ENCODE results near the gene KCNQ5. TPM values are rescaled to one million over a fixed set of nuclear protein-coding genes. Genes with fewer than 3 reads are reported as not detected.

Gene KCNQ5
- total RNA-seq, 4 donors from 2014 or later = 0.14 to 1.2 (median 0.48) TPM; not detected in 1

GRCh38 chr6:72911463-72912155 lies 289.7 kb downstream of the KCNQ5 start:
- in situ Hi-C loops (cut with MboI; ENCODE audit: low pct_ligation_motif_present in 1 of 4, low pct_unique_long_range_greater_than_20kb in 1 of 4, low sequenced_read_pairs in 3 of 4) (no loop called here), intact Hi-C loops (cut with DNase I; ENCODE audit: low total_unique reads) (no loop called here)
- no peak overlapping the region for H3K27ac ChIP-seq
- no peak for TF ChIP-seq CTCF (IDR thresholded peaks at IDR 0.05)
- no peak for TF ChIP-seq POLR2AphosphoS5 (IDR thresholded peaks at IDR 0.05)
- no peak for TF ChIP-seq EP300 (IDR thresholded peaks at IDR 0.05; ENCODE audit: low read depth)
- no peak for TF ChIP-seq POLR2A (IDR thresholded peaks at IDR 0.05)
- H3K36me3 ChIP-seq = no peaks in the 10 kb centered on the region
- H3K4me1 ChIP-seq = no peaks in the 10 kb centered on the region
- no peak overlapping the region for H3K4me3 ChIP-seq
- WGBS, 2 donors (ENCODE audit: low coverage in 1 of 2) = 62 to 78% methylated on average over 2 of the region's 2 CpGs
- no peaks in the 10 kb centered on the region for H3K27me3 ChIP-seq
- DNase-seq = no peak
- H3K9me3 ChIP-seq = no peaks in the 10 kb centered on the region

GRCh38 chr6:72913797-72914196 lies 291.9 kb downstream of the KCNQ5 start:
- no peaks in the 10 kb centered on the region for H3K4me1 ChIP-seq
- in situ Hi-C loops (cut with MboI; ENCODE audit: low pct_ligation_motif_present in 1 of 4, low pct_unique_long_range_greater_than_20kb in 1 of 4, low sequenced_read_pairs in 3 of 4) = no loop called here
- no peak for DNase-seq
- intact Hi-C loops (cut with DNase I; ENCODE audit: low total_unique reads) = no loop called here
- no peaks in the 10 kb centered on the region for H3K36me3 ChIP-seq
- TF ChIP-seq CTCF (IDR thresholded peaks at IDR 0.05) (no peak), POLR2AphosphoS5 (IDR thresholded peaks at IDR 0.05) (no peak), POLR2A (IDR thresholded peaks at IDR 0.05) (no peak), EP300 (IDR thresholded peaks at IDR 0.05; ENCODE audit: low read depth) (no peak)
- no peak overlapping the region for H3K4me3 ChIP-seq
- WGBS, 2 donors (ENCODE audit: low coverage in 1 of 2) = 67 to 86% methylated on average over 1 of the region's 1 CpG
- no peaks in the 10 kb centered on the region for H3K27me3 ChIP-seq
- no peaks in the 10 kb centered on the region for H3K9me3 ChIP-seq
- no peak overlapping the region for H3K27ac ChIP-seq

GRCh38 chr6:72916298-72916697 lies 294.4 kb downstream of the KCNQ5 start:
- H3K4me3 ChIP-seq = no peak overlapping the region
- in situ Hi-C loops (cut with MboI; ENCODE audit: low pct_ligation_motif_present in 1 of 4, low pct_unique_long_range_greater_than_20kb in 1 of 4, low sequenced_read_pairs in 3 of 4) (no loop called here), intact Hi-C loops (cut with DNase I; ENCODE audit: low total_unique reads) (no loop called here)
- DNase-seq = no peak
- H3K27ac ChIP-seq = no peak overlapping the region
- no peaks in the 10 kb centered on the region for H3K9me3 ChIP-seq
- H3K4me1 ChIP-seq = no peaks in the 10 kb centered on the region
- no peak for TF ChIP-seq POLR2A (IDR thresholded peaks at IDR 0.05)
- 75 to 78% methylated on average over 6 of the region's 6 CpGs for WGBS, 2 donors (ENCODE audit: low coverage in 1 of 2)
- no peaks in the 10 kb centered on the region for H3K27me3 ChIP-seq
- no peaks in the 10 kb centered on the region for H3K36me3 ChIP-seq

GRCh38 chr6:72916906-72917305 lies 295.0 kb downstream of the KCNQ5 start:
- Histone ChIP-seq H3K27ac (no peak overlapping the region), H3K4me3 (no peak overlapping the region), H3K4me1 (no peaks in the 10 kb centered on the region), H3K27me3 (no peaks in the 10 kb centered on the region), H3K9me3 (no peaks in the 10 kb centered on the region), H3K36me3 (no peaks in the 10 kb centered on the region)
- no peak for TF ChIP-seq POLR2A (IDR thresholded peaks at IDR 0.05)
- TF ChIP-seq POLR2AphosphoS5 (IDR thresholded peaks at IDR 0.05) = no peak
- TF ChIP-seq CTCF (IDR thresholded peaks at IDR 0.05) = no peak
- no peak for TF ChIP-seq EP300 (IDR thresholded peaks at IDR 0.05; ENCODE audit: low read depth)
- DNase-seq = no peak
- in situ Hi-C loops (cut with MboI; ENCODE audit: low pct_ligation_motif_present in 1 of 4, low pct_unique_long_range_greater_than_20kb in 1 of 4, low sequenced_read_pairs in 3 of 4) (no loop called here), intact Hi-C loops (cut with DNase I; ENCODE audit: low total_unique reads) (no loop called here)
- 75 to 81% methylated on average over 1 of the region's 1 CpG for WGBS, 2 donors (ENCODE audit: low coverage in 1 of 2)

- Histone ChIP-seq H3K4me3 (no peak overlapping the region), H3K36me3 (no peaks in the 10 kb centered on the region), H3K27me3 (no peaks in the 10 kb centered on the region), H3K4me1 (no peaks in the 10 kb centered on the region), H3K27ac (no peak overlapping the region), H3K9me3 (no peaks in the 10 kb centered on the region)
- intact Hi-C loops (cut with DNase I; ENCODE audit: low total_unique reads) (no loop called here), in situ Hi-C loops (cut with MboI; ENCODE audit: low pct_ligation_motif_present in 1 of 4, low pct_unique_long_range_greater_than_20kb in 1 of 4, low sequenced_read_pairs in 3 of 4) (no loop called here)
- WGBS, 2 donors (ENCODE audit: low coverage in 1 of 2) = 92 to 98% methylated on average over 1 of the region's 1 CpG
- TF ChIP-seq EP300 (IDR thresholded peaks at IDR 0.05; ENCODE audit: low read depth) (no peak), POLR2A (IDR thresholded peaks at IDR 0.05) (no peak), CTCF (IDR thresholded peaks at IDR 0.05) (no peak), POLR2AphosphoS5 (IDR thresholded peaks at IDR 0.05) (no peak)
- no peak for DNase-seq
Measured at GRCh38 chr6:72922401-72922800, 300.5 kb downstream of the KCNQ5 start.

All from transverse colon (tissue), 4 donors.